ENCODE measurements around the gene STX17.

GRCh38 chr9:99971410-99971809 lies 65.0 kb downstream of the STX17 start:
- TF ChIP-seq CTCF (IDR thresholded peaks at IDR 0.05): no peak
- TF ChIP-seq POLR2A (IDR thresholded peaks at IDR 0.05; ENCODE audit: low read length): no peak
- TF ChIP-seq CHD2 (IDR thresholded peaks at IDR 0.05; ENCODE audit: low read length, partially characterized antibody): no peak
- TF ChIP-seq MAZ (IDR thresholded peaks at IDR 0.05; ENCODE audit: borderline replicate concordance, low read depth, low read length): no peak
- TF ChIP-seq PHF8 (IDR thresholded peaks at IDR 0.05; ENCODE audit: borderline replicate concordance, low read depth): no peak
- no peak for TF ChIP-seq CEBPB (IDR thresholded peaks at IDR 0.05)
- TF ChIP-seq MAX (IDR thresholded peaks at IDR 0.05): no peak
- TF ChIP-seq SMC3 (IDR thresholded peaks at IDR 0.05): no peak
- no peak for TF ChIP-seq KDM1A (IDR thresholded peaks at IDR 0.05; ENCODE audit: low read depth)
- no peak for TF ChIP-seq RAD21 (conservative IDR thresholded peaks at IDR 0.05 in 1 of 2, IDR thresholded peaks at IDR 0.05 in 1 of 2)
- TF ChIP-seq RFX5 (IDR thresholded peaks at IDR 0.05): no peak
- no peak for TF ChIP-seq USF2 (IDR thresholded peaks at IDR 0.05)
- TF ChIP-seq REST (IDR thresholded peaks at IDR 0.05): no peak
